ENCODE results near the gene CD164L2.

CD164L2 gene

DNA sequence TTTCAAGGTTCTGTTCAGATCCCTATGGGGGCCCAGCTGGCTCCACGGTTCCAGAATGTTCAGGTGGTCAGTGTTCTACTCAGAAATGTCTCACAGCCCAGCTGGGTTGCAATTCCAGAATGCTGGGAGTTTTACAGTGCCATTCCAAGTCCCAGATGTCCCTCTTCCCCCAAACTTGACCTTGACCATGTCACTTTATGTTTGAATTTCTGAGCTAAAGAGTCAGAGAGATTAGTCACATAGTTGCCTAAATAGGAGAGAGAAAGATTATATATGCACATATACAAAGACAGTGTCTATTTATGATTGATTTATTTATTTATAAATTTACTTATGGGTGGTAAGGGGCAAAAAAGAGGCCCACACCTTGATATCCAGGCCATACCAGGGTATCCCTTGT, 11.8 kb upstream of the CD164L2 start:
- Histone ChIP-seq H3K4me2 (ENCODE audit: low read length) (no peak overlapping the region), H3K36me3 (ENCODE audit: control insufficient read depth in 1 of 2, insufficient read depth in 2 of 2, low read length in 2 of 2) (no peaks in the 10 kb centered on the region), H3K4me1 (ENCODE audit: control insufficient read depth in 1 of 2, insufficient read depth in 2 of 2, low read length in 2 of 2) (peaks cover 2 to 13% of the 10 kb centered on the region in 2 experiments), H3K79me2 (ENCODE audit: control insufficient read depth, insufficient read depth, low read length, poor library complexity) (no peaks in the 10 kb centered on the region), H3K18ac (ENCODE audit: low read length) (no peak overlapping the region), H3K14ac (ENCODE audit: low read length) (no peak overlapping the region), H4K91ac (ENCODE audit: low read depth, low read length) (no peak overlapping the region), H3K23ac (ENCODE audit: low read length) (no peak overlapping the region), H3K79me1 (ENCODE audit: low read length) (peaks cover 2% of the 10 kb centered on the region), H3K9me3 (ENCODE audit: insufficient read depth, low read depth, low read length) (peaks cover 2% of the 10 kb centered on the region), H2BK12ac (ENCODE audit: low read length) (no peak overlapping the region), H3K9ac (ENCODE audit: low read length) (no peak overlapping the region), H2AFZ (ENCODE audit: insufficient read depth, low read length, poor library complexity) (no peak overlapping the region), H2AK5ac (ENCODE audit: low read length) (no peak overlapping the region), H3K27ac (ENCODE audit: low read depth, low read length) (no peak overlapping the region), H4K8ac (ENCODE audit: low read depth, low read length) (no peak overlapping the region), H2BK120ac (ENCODE audit: insufficient read depth, low read length, poor library complexity) (no peak overlapping the region), H3K4me3 (ENCODE audit: low read depth, low read length) (no peak overlapping the region), H3K27me3 (ENCODE audit: insufficient read depth, low read length) (no peaks in the 10 kb centered on the region), H2BK5ac (ENCODE audit: low read depth, low read length, poor library complexity) (no peak overlapping the region), H3K4ac (ENCODE audit: low read depth, low read length) (no peak overlapping the region), H4K12ac (ENCODE audit: low read depth, low read length) (no peak overlapping the region)
- WGBS (ENCODE audit: extremely low coverage, insufficient coverage, insufficient read length) = no CpG with 5 or more reads among the region's 1 CpG
- DNase-seq = no peak

DNA sequence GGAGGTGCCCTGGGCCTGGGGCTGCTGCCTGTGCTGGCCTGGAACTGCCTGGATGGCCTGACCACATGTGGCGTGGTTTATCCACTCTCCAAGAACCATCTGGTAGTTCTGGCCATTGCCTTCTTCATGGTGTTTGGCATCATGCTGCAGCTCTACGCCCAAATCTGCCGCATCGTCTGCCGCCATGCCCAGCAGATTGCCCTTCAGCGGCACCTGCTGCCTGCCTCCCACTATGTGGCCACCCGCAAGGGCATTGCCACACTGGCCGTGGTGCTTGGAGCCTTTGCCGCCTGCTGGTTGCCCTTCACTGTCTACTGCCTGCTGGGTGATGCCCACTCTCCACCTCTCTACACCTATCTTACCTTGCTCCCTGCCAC, 11.1 kb upstream of the CD164L2 start:
- no peak overlapping the region for H4K91ac ChIP-seq (ENCODE audit: low read depth, low read length)
- H3K27me3 ChIP-seq (ENCODE audit: insufficient read depth, low read length) = no peaks in the 10 kb centered on the region
- H3K9me3 ChIP-seq (ENCODE audit: insufficient read depth, low read depth, low read length) = no peaks in the 10 kb centered on the region
- no peak overlapping the region for H3K9ac ChIP-seq (ENCODE audit: low read length)
- H3K4me1 ChIP-seq (ENCODE audit: control insufficient read depth in 1 of 2, insufficient read depth in 2 of 2, low read length in 2 of 2) = peaks cover 2 to 13% of the 10 kb centered on the region in 2 experiments
- no peak overlapping the region for H3K18ac ChIP-seq (ENCODE audit: low read length)
- H4K12ac ChIP-seq (ENCODE audit: low read depth, low read length) = no peak overlapping the region
- no peak overlapping the region for H3K27ac ChIP-seq (ENCODE audit: low read depth, low read length)
- H3K4me3 ChIP-seq (ENCODE audit: low read depth, low read length) = no peak overlapping the region
- H3K14ac ChIP-seq (ENCODE audit: low read length) = no peak overlapping the region
- H3K4ac ChIP-seq (ENCODE audit: low read depth, low read length) = no peak overlapping the region
- H3K79me2 ChIP-seq (ENCODE audit: control insufficient read depth, insufficient read depth, low read length, poor library complexity) = no peaks in the 10 kb centered on the region
- H3K23ac ChIP-seq (ENCODE audit: low read length) = no peak overlapping the region
- DNase-seq = no peak
- no peaks in the 10 kb centered on the region for H3K36me3 ChIP-seq (ENCODE audit: control insufficient read depth in 1 of 2, insufficient read depth in 2 of 2, low read length in 2 of 2)
- no peak overlapping the region for H2BK12ac ChIP-seq (ENCODE audit: low read length)
- H3K4me2 ChIP-seq (ENCODE audit: low read length) = no peak overlapping the region
- H4K8ac ChIP-seq (ENCODE audit: low read depth, low read length) = no peak overlapping the region
- WGBS (ENCODE audit: extremely low coverage, insufficient coverage, insufficient read length) = no CpG with 5 or more reads among the region's 9 CpGs
- H3K79me1 ChIP-seq (ENCODE audit: low read length) = peaks cover 2% of the 10 kb centered on the region
- H2BK120ac ChIP-seq (ENCODE audit: insufficient read depth, low read length, poor library complexity) = no peak overlapping the region
- no peak overlapping the region for H2AFZ ChIP-seq (ENCODE audit: insufficient read depth, low read length, poor library complexity)
- H2AK5ac ChIP-seq (ENCODE audit: low read length) = no peak overlapping the region
- no peak overlapping the region for H2BK5ac ChIP-seq (ENCODE audit: low read depth, low read length, poor library complexity)

GRCh38 chr1:27393641-27394281, 10.6 kb upstream of the CD164L2 start:
- no peak for DNase-seq
- H3K18ac ChIP-seq (ENCODE audit: low read length) = no peak overlapping the region
- H2BK120ac ChIP-seq (ENCODE audit: insufficient read depth, low read length, poor library complexity) = no peak overlapping the region
- H3K27me3 ChIP-seq (ENCODE audit: insufficient read depth, low read length) = no peaks in the 10 kb centered on the region
- no peak overlapping the region for H3K23ac ChIP-seq (ENCODE audit: low read length)
- H3K9me3 ChIP-seq (ENCODE audit: insufficient read depth, low read depth, low read length) = no peaks in the 10 kb centered on the region
- H3K4me3 ChIP-seq (ENCODE audit: low read depth, low read length) = no peak overlapping the region
- H3K4me2 ChIP-seq (ENCODE audit: low read length) = no peak overlapping the region
- H4K91ac ChIP-seq (ENCODE audit: low read depth, low read length) = no peak overlapping the region
- no peak overlapping the region for H3K14ac ChIP-seq (ENCODE audit: low read length)
- no peaks in the 10 kb centered on the region for H3K79me2 ChIP-seq (ENCODE audit: control insufficient read depth, insufficient read depth, low read length, poor library complexity)
- H3K9ac ChIP-seq (ENCODE audit: low read length) = no peak overlapping the region
- H2BK12ac ChIP-seq (ENCODE audit: low read length) = no peak overlapping the region
- H4K12ac ChIP-seq (ENCODE audit: low read depth, low read length) = no peak overlapping the region
- H4K8ac ChIP-seq (ENCODE audit: low read depth, low read length) = no peak overlapping the region
- H3K79me1 ChIP-seq (ENCODE audit: low read length) = peaks cover 2% of the 10 kb centered on the region
- H2AFZ ChIP-seq (ENCODE audit: insufficient read depth, low read length, poor library complexity) = no peak overlapping the region
- no peaks in the 10 kb centered on the region for H3K36me3 ChIP-seq (ENCODE audit: control insufficient read depth in 1 of 2, insufficient read depth in 2 of 2, low read length in 2 of 2)
- no peak overlapping the region for H3K4ac ChIP-seq (ENCODE audit: low read depth, low read length)
- H3K4me1 ChIP-seq (ENCODE audit: control insufficient read depth in 1 of 2, insufficient read depth in 2 of 2, low read length in 2 of 2) = peaks cover 2 to 13% of the 10 kb centered on the region in 2 experiments
- H2AK5ac ChIP-seq (ENCODE audit: low read length) = no peak overlapping the region
- no CpG with 5 or more reads among the region's 18 CpGs for WGBS (ENCODE audit: extremely low coverage, insufficient coverage, insufficient read length)
- no peak overlapping the region for H3K27ac ChIP-seq (ENCODE audit: low read depth, low read length)
- H2BK5ac ChIP-seq (ENCODE audit: low read depth, low read length, poor library complexity) = no peak overlapping the region

GRCh38 chr1:27392778-27393635, 9.9 kb upstream of the CD164L2 start:
- H2BK12ac ChIP-seq (ENCODE audit: low read length) = no peak overlapping the region
- no peak overlapping the region for H3K23ac ChIP-seq (ENCODE audit: low read length)
- H3K79me1 ChIP-seq (ENCODE audit: low read length) = peaks cover 2% of the 10 kb centered on the region
- no peaks in the 10 kb centered on the region for H3K36me3 ChIP-seq (ENCODE audit: control insufficient read depth in 1 of 2, insufficient read depth in 2 of 2, low read length in 2 of 2)
- H3K27me3 ChIP-seq (ENCODE audit: insufficient read depth, low read length) = no peaks in the 10 kb centered on the region
- no peak overlapping the region for H2BK120ac ChIP-seq (ENCODE audit: insufficient read depth, low read length, poor library complexity)
- peak overlapping the region; percentile 64 for H2AFZ ChIP-seq (ENCODE audit: insufficient read depth, low read length, poor library complexity)
- no peak overlapping the region for H3K4ac ChIP-seq (ENCODE audit: low read depth, low read length)
- H2BK5ac ChIP-seq (ENCODE audit: low read depth, low read length, poor library complexity) = no peak overlapping the region
- peak overlapping the region; percentile 28 for H4K8ac ChIP-seq (ENCODE audit: low read depth, low read length)
- no CpG with 5 or more reads among the region's 30 CpGs for WGBS (ENCODE audit: extremely low coverage, insufficient coverage, insufficient read length)
- H4K91ac ChIP-seq (ENCODE audit: low read depth, low read length) = no peak overlapping the region
- no peak overlapping the region for H3K27ac ChIP-seq (ENCODE audit: low read depth, low read length)
- peak overlapping the region; percentile 93 for H3K4me2 ChIP-seq (ENCODE audit: low read length)
- peak overlapping the region; percentile 70 for H3K4me3 ChIP-seq (ENCODE audit: low read depth, low read length)
- no peaks in the 10 kb centered on the region for H3K9me3 ChIP-seq (ENCODE audit: insufficient read depth, low read depth, low read length)
- no peak overlapping the region for H3K18ac ChIP-seq (ENCODE audit: low read length)
- H4K12ac ChIP-seq (ENCODE audit: low read depth, low read length) = no peak overlapping the region
- H3K14ac ChIP-seq (ENCODE audit: low read length) = no peak overlapping the region
- peak overlapping the region; percentile 15 for H3K9ac ChIP-seq (ENCODE audit: low read length)
- no peak overlapping the region for H2AK5ac ChIP-seq (ENCODE audit: low read length)
- DNase-seq = peak in 1 of 2 donors; percentile 31
- peaks cover 2 to 13% of the 10 kb centered on the region in 2 experiments for H3K4me1 ChIP-seq (ENCODE audit: control insufficient read depth in 1 of 2, insufficient read depth in 2 of 2, low read length in 2 of 2)
- no peaks in the 10 kb centered on the region for H3K79me2 ChIP-seq (ENCODE audit: control insufficient read depth, insufficient read depth, low read length, poor library complexity)
